Measurements from ENCODE around the gene TTC38.

GRCh38 chr22:46312056-46312455, 44.2 kb downstream of the TTC38 start:
- no peak for TF ChIP-seq EZH2 (IDR thresholded peaks at IDR 0.05; ENCODE audit: insufficient read depth, poor library complexity, severe bottlenecking)
- TF ChIP-seq EZH2phosphoT487 (IDR thresholded peaks at IDR 0.05; ENCODE audit: insufficient read depth, low read depth) = no peak
